ENCODE results near the gene AHSP.
"Not testable (repeated sequence)": the region's sequence is repeated elsewhere in the genome, so short reads cannot be mapped to it uniquely, and the experiment has no call there.

AHSP gene

GRCh38 chr16:31489616-31490584 lies 37.8 kb upstream of the AHSP start:
- no peaks in the 10 kb centered on the region for H3K9me3 Mint-ChIP-seq (ENCODE audit: low read depth)
- no peaks in the 10 kb centered on the region for H3K27me3 Mint-ChIP-seq
- peak overlapping the region; percentile 11 for H3K27ac Mint-ChIP-seq
- H3K4me3 Mint-ChIP-seq: peak overlapping the region; percentile 33
- peaks cover 3% of the 10 kb centered on the region for H3K36me3 Mint-ChIP-seq
- peaks cover 6% of the 10 kb centered on the region for H3K4me1 Mint-ChIP-seq (ENCODE audit: low read depth)

DNA sequence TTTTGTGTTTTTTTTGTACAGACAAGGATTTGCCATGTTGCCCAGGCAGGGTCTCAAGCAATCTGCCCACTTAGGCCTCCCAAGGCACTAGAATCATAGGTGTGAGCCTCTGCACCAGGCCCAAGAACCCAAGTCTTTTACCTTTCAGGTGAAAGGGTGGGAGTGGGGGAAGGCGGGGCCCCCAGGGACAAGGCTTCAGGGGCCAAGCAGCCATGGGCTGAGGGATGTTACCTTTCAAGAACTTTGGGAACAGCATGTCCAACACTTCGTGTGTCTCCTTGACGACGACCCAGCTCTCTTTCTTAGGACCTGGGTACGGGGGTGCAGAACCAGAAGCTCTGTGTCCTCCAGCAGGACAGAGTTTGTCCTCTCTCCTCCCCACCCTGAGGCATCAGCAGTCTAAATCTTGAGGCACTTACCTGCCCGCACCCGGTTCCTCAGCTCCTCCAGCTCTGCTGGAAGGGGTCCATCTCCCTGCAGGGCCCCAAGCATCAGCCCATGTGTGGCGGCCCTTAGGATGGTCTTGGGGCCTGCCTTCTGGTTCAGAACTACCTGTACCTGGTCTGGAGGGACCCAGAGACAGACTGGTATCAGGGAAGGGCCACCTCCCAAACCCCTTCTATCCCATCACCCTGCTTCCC lies 35.8 kb upstream of the AHSP start:
- H3K9me3 Mint-ChIP-seq (ENCODE audit: low read depth): no peaks in the 10 kb centered on the region
- H3K27ac Mint-ChIP-seq: peak overlapping the region; percentile 41
- H3K4me1 Mint-ChIP-seq (ENCODE audit: low read depth): peaks cover 6% of the 10 kb centered on the region

GRCh38 chr16:31493506-31494125 lies 34.1 kb upstream of the AHSP start:
- Mint-ChIP-seq H3K4me3 (no peak overlapping the region), H3K4me1 (ENCODE audit: low read depth) (peaks cover 4% of the 10 kb centered on the region), H3K27me3 (no peaks in the 10 kb centered on the region), H3K27ac (no peak overlapping the region), H3K9me3 (ENCODE audit: low read depth) (no peaks in the 10 kb centered on the region), H3K36me3 (peaks cover 3% of the 10 kb centered on the region)

More for the DNA sequence above, 35.8 kb upstream of the AHSP start:
- H3K4me3 Mint-ChIP-seq: no peak overlapping the region
- H3K36me3 Mint-ChIP-seq: peaks cover 3% of the 10 kb centered on the region
- H3K27me3 Mint-ChIP-seq: no peaks in the 10 kb centered on the region

- H3K27ac Mint-ChIP-seq: no peak overlapping the region
- H3K27me3 Mint-ChIP-seq: no peaks in the 10 kb centered on the region
- H3K36me3 Mint-ChIP-seq: peaks cover 6% of the 10 kb centered on the region
- peaks cover 3% of the 10 kb centered on the region for H3K4me1 Mint-ChIP-seq (ENCODE audit: low read depth)
- H3K4me3 Mint-ChIP-seq: no peak overlapping the region
- H3K9me3 Mint-ChIP-seq (ENCODE audit: low read depth): no peaks in the 10 kb centered on the region
Measured at GRCh38 chr16:31496670-31497069, 31.0 kb upstream of the AHSP start.

GRCh38 chr16:31498493-31498892 lies 29.2 kb upstream of the AHSP start:
- Mint-ChIP-seq H3K27ac (no peak overlapping the region), H3K9me3 (ENCODE audit: low read depth) (no peaks in the 10 kb centered on the region), H3K4me1 (ENCODE audit: low read depth) (peaks cover 6% of the 10 kb centered on the region), H3K36me3 (peaks cover 3% of the 10 kb centered on the region), H3K4me3 (no peak overlapping the region), H3K27me3 (no peaks in the 10 kb centered on the region)

- Mint-ChIP-seq H3K27ac (no peak overlapping the region), H3K36me3 (peaks cover 3% of the 10 kb centered on the region)
Measured at GRCh38 chr16:31499928-31500327, 27.8 kb upstream of the AHSP start.

DNA sequence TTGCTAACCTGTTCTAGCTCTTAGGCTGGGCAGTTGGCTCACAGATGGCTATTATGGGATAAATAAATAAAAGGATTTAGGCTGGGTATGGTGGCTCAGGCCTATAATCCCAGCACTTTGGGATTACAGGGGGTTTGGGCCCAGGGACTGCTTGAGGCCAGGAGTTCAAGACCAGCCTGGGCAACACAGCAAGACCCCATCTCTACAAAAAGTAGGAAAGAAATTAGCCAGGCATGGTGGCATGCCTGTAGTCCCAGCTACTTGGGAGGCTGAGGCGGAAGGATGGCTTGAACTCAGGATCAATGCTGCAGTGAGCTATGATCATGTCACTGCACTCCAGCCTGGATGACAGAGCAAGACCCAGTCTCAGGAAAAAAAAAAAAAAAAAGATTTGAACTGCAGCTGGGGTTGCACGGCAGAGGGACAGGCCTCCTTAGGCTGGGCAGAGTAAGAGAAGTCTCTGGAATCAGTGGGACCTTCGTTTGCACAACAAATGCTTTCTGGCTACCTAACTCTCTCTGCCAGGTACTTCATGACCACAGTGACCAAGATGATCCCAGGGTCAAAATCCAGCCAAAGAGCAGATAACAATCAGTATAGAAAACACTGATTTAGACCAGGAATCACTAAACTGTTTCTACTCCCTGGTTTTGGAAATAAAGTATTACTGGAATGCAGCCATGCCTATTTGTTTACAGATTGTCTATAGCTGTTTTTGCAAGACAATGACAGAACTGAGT lies 26.3 kb upstream of the AHSP start:
- H3K27me3 Mint-ChIP-seq: no peaks in the 10 kb centered on the region
- peaks cover 24% of the 10 kb centered on the region for H3K4me1 Mint-ChIP-seq (ENCODE audit: low read depth)
- H3K27ac Mint-ChIP-seq: no peak overlapping the region
- no peaks in the 10 kb centered on the region for H3K9me3 Mint-ChIP-seq (ENCODE audit: low read depth)
- no peak overlapping the region for H3K4me3 Mint-ChIP-seq
- peaks cover 3% of the 10 kb centered on the region for H3K36me3 Mint-ChIP-seq

More at GRCh38 chr16:31499928-31500327, 27.8 kb upstream of the AHSP start:
- no peaks in the 10 kb centered on the region for H3K9me3 Mint-ChIP-seq (ENCODE audit: low read depth)
- no peaks in the 10 kb centered on the region for H3K27me3 Mint-ChIP-seq
- no peak overlapping the region for H3K4me3 Mint-ChIP-seq
- peaks cover 11% of the 10 kb centered on the region for H3K4me1 Mint-ChIP-seq (ENCODE audit: low read depth)

DNA sequence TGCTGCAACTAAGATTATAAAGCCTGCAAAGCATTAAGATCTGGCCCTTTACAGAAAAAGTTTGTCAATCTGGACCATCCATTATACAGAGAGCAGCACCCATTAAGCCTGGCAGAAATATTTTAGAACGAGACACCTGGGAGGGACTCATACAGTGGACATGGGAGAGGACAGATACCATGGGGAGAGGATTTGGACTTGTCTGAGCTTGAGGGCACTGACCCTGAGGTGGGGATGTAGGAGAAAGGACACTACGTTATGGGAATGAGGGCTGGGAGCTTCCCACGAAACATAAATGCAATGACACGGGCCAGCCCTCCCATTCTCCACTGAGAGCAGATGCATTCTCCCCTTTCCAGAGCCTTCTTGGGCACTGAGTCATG lies 25.7 kb upstream of the AHSP start:
- Mint-ChIP-seq H3K9me3 (ENCODE audit: low read depth) (no peaks in the 10 kb centered on the region), H3K36me3 (peaks cover 3% of the 10 kb centered on the region), H3K27me3 (no peaks in the 10 kb centered on the region), H3K4me1 (ENCODE audit: low read depth) (peaks cover 27% of the 10 kb centered on the region), H3K4me3 (no peak overlapping the region), H3K27ac (no peak overlapping the region)

DNA sequence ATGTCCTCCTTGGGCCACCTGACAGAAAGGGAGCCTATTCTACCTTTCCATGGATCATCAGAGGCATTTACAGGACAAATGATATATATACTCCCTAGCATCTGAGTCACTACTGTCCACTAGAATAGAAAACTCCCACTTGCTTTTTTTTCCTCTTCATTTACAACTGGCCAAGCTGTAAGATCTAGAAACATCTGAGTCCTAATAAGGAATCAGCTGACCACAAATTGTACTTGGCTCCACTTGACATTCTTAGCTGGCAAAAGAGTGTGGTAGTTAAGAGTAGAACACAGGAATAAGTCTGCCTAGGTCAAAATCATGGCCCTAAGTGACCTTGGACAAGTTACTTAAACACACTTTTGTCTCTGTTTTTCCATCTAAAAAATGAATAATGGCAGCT lies 24.7 kb upstream of the AHSP start:
- H3K27me3 Mint-ChIP-seq: no peaks in the 10 kb centered on the region
- peaks cover 3% of the 10 kb centered on the region for H3K36me3 Mint-ChIP-seq

DNA sequence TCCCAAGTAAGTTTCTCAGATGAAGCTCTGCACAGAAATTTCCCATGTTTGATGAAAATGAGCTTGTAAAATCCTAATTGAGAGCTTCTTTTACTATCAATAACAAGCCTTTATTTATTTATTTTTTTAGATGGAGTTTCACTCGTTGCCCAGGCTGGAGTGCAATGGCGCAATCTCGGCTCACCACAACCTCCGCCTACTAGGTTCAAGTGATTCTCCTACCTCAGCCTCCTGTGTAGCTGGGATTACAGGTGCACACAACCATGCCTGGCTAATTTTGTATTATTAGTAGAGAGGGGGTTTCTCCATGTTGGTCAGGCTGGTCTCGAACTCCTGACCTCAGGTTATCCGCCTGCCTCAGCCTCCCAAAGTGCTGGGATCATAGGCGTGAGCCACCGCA lies 24.1 kb upstream of the AHSP start:
- not testable (repeated sequence) for H3K27ac Mint-ChIP-seq; H3K27me3 Mint-ChIP-seq; H3K9me3 Mint-ChIP-seq (ENCODE audit: low read depth); H3K4me3 Mint-ChIP-seq; H3K36me3 Mint-ChIP-seq
- H3K4me1 Mint-ChIP-seq (ENCODE audit: low read depth): peaks cover 32% of the 10 kb centered on the region

More for the DNA sequence above, 24.7 kb upstream of the AHSP start:
- Mint-ChIP-seq H3K9me3 (ENCODE audit: low read depth) (no peaks in the 10 kb centered on the region), H3K4me1 (ENCODE audit: low read depth) (peaks cover 30% of the 10 kb centered on the region), H3K4me3 (no peak overlapping the region), H3K27ac (no peak overlapping the region)

- Mint-ChIP-seq H3K4me1 (ENCODE audit: low read depth) (peaks cover 38% of the 10 kb centered on the region), H3K27me3 (no peaks in the 10 kb centered on the region), H3K9me3 (ENCODE audit: low read depth) (no peaks in the 10 kb centered on the region), H3K36me3 (peaks cover 3% of the 10 kb centered on the region), H3K27ac (peak overlapping the region; percentile 55), H3K4me3 (no peak overlapping the region)
Measured at GRCh38 chr16:31504159-31504558, 23.5 kb upstream of the AHSP start.

GRCh38 chr16:31505483-31505882 lies 22.2 kb upstream of the AHSP start:
- Mint-ChIP-seq H3K36me3 (peaks cover under 1% of the 10 kb centered on the region), H3K27ac (peak overlapping the region; percentile 66), H3K4me3 (no peak overlapping the region), H3K4me1 (ENCODE audit: low read depth) (peaks cover 45% of the 10 kb centered on the region), H3K9me3 (ENCODE audit: low read depth) (no peaks in the 10 kb centered on the region), H3K27me3 (no peaks in the 10 kb centered on the region)

- H3K4me1 Mint-ChIP-seq (ENCODE audit: low read depth): peaks cover 43% of the 10 kb centered on the region
- H3K4me3 Mint-ChIP-seq: peak overlapping the region; percentile 95
- no peaks in the 10 kb centered on the region for H3K9me3 Mint-ChIP-seq (ENCODE audit: low read depth)
- no peaks in the 10 kb centered on the region for H3K36me3 Mint-ChIP-seq
- peak overlapping the region; percentile 97 for H3K27ac Mint-ChIP-seq
- no peaks in the 10 kb centered on the region for H3K27me3 Mint-ChIP-seq
Measured at GRCh38 chr16:31507617-31507928, 20.1 kb upstream of the AHSP start.

- H3K27ac Mint-ChIP-seq: peak within 1 kb of the TSS; percentile 97
- no peaks in the 10 kb centered on the region for H3K9me3 Mint-ChIP-seq (ENCODE audit: low read depth)
- peak within 1 kb of the TSS; percentile 95 for H3K4me3 Mint-ChIP-seq
- no peaks in the 10 kb centered on the region for H3K27me3 Mint-ChIP-seq
- H3K4me1 Mint-ChIP-seq (ENCODE audit: low read depth): peaks cover 43% of the 10 kb centered on the region
- H3K36me3 Mint-ChIP-seq: no peaks in the 10 kb centered on the region
Measured at GRCh38 chr16:31507929-31508705, 19.6 kb upstream of the AHSP start, which contains the start of gene RUSF1. Gene RUSF1, minus strand, starts transcription at chr16:31508391. Its CDS starts 18 bp downstream, at chr16:31508373.
